ENCODE measurements around the gene ACO2. TPM values are rescaled to one million over a fixed set of nuclear protein-coding genes. Genes with fewer than 3 reads are reported as not detected.

ACO2 gene
- total RNA-seq, 1 experiment from 2014 or later: 66.6 TPM

DNA sequence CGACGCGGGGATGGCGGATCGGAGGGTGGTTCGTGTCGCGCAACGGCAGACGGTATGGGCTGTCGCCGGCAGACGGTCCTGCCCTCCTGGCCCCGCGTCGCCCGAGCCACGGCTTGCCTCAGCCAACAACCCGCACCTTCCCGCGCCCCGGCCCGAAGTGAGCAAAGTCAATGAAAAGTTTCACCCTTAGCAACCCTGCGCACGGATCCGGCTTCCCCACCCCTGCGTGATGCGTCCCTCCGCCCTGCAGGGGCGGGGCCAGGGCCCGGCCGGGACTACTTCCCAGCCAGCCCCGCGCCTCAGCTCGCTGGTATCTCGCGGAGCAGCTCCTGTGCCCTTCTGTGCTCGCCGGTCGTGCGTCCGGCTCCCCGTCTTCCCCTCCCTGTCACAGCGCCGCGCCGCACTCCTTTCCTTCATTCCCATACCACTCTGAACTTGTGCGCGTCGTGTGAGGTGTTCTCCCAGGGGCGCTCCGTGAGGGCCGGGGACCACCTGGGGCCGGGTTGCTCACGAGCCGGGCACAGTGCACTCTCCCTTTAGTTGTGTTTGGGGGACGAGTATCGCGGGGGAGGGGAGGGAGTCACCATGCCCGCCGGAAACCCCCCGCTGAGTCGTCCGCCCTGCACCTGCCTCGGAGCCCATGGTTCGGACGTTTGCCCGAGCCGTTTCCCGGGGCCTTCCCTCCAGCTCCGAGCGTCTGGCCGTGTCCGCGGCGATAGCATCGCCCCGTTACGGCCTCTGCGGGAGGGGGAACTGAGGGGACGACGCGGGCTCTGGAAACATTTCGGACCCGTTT is 22.1 kb upstream of the ACO2 start, which contains the start of gene TOB2:
Gene TOB2 (minus strand): TSS at position 163 of the 796 bp plus-strand sequence. CDS start 9,456 bp downstream, outside the sequence.
- no peaks in the 10 kb centered on the region for H3K9me3 Mint-ChIP-seq
- H3K27me3 ChIP-seq (ENCODE audit: insufficient read depth, low read length): no peaks in the 10 kb centered on the region
- WGBS (ENCODE audit: extremely low coverage, insufficient read length, low lambda C conversion rate): no CpG with 5 or more reads among the region's 85 CpGs
- peak within 1 kb of the TSS; percentile 62 for H2BK120ac ChIP-seq (ENCODE audit: low read depth, low read length, poor library complexity, severe bottlenecking)
- H3T11ph ChIP-seq (ENCODE audit: low read length): no peak within 1 kb of the TSS
- no peaks in the 10 kb centered on the region for H4K20me1 ChIP-seq (ENCODE audit: control insufficient read depth, insufficient read depth, insufficient read length)
- H4K8ac ChIP-seq (replicated peaks; ENCODE audit: insufficient read length, low read depth, low read length): no peak within 1 kb of the TSS
- peak within 1 kb of the TSS; percentile 33 for H3K27ac ChIP-seq (ENCODE audit: insufficient read length, low read depth, low read length)
- no peak within 1 kb of the TSS for H2AFZ ChIP-seq (ENCODE audit: low read length)
- H3K4ac ChIP-seq (ENCODE audit: low read depth, low read length): peak within 1 kb of the TSS; percentile 24; the same call in 1 of the 2 replicates
- peaks cover 4% of the 10 kb centered on the region for H3K79me1 ChIP-seq (ENCODE audit: insufficient read depth, low read depth, low read length, poor library complexity, severe bottlenecking)
- H3K36me3 Mint-ChIP-seq (ENCODE audit: insufficient read depth in 1 of 3, low read depth in 3 of 3): peaks cover 17 to 39% (median 39%) of the 10 kb centered on the region in 3 experiments
- no peak within 1 kb of the TSS for H3K56ac ChIP-seq (ENCODE audit: insufficient read length, low read depth, low read length)
- TF ChIP-seq, protein P1, sequence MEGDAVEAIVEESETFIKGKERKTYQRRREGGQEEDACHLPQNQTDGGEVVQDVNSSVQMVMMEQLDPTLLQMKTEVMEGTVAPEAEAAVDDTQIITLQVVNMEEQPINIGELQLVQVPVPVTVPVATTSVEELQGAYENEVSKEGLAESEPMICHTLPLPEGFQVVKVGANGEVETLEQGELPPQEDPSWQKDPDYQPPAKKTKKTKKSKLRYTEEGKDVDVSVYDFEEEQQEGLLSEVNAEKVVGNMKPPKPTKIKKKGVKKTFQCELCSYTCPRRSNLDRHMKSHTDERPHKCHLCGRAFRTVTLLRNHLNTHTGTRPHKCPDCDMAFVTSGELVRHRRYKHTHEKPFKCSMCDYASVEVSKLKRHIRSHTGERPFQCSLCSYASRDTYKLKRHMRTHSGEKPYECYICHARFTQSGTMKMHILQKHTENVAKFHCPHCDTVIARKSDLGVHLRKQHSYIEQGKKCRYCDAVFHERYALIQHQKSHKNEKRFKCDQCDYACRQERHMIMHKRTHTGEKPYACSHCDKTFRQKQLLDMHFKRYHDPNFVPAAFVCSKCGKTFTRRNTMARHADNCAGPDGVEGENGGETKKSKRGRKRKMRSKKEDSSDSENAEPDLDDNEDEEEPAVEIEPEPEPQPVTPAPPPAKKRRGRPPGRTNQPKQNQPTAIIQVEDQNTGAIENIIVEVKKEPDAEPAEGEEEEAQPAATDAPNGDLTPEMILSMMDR (conservative IDR thresholded peaks at IDR 0.05): no peak
- H3K4me2 ChIP-seq (ENCODE audit: insufficient read depth, insufficient read length, low read length): peak within 1 kb of the TSS; percentile 82
- H4K91ac ChIP-seq (ENCODE audit: insufficient read length, low read depth, low read length): no peak within 1 kb of the TSS
- H3K9me3 ChIP-seq (ENCODE audit: control insufficient read depth, low read depth, low read length): no peaks in the 10 kb centered on the region
- peaks cover 2% of the 10 kb centered on the region; the same call in 1 of the 2 replicates for H3K27me3 Mint-ChIP-seq (ENCODE audit: low read depth)
- no peak within 1 kb of the TSS for H3K23ac ChIP-seq (ENCODE audit: insufficient read length, low read depth, low read length)
- H3K9ac ChIP-seq (ENCODE audit: extremely low read depth, insufficient read length, low read length): peak within 1 kb of the TSS; percentile 68
- no peak within 1 kb of the TSS for H2BK15ac ChIP-seq (ENCODE audit: low read depth, low read length)
- H2BK20ac ChIP-seq (ENCODE audit: low read depth, low read length, poor library complexity, severe bottlenecking): no peak within 1 kb of the TSS
- no peak within 1 kb of the TSS for H2BK12ac ChIP-seq (ENCODE audit: insufficient read length, low read depth, low read length)
- H3K4me1 ChIP-seq (ENCODE audit: insufficient read depth, low read length): no peaks in the 10 kb centered on the region; the same call in 1 of the 2 replicates
- H2BK5ac ChIP-seq (ENCODE audit: insufficient read length, low read length): peak within 1 kb of the TSS; percentile 23
- peak; percentile 96 for DNase-seq
- peaks cover 23% of the 10 kb centered on the region for H3K23me2 ChIP-seq (ENCODE audit: insufficient read length, low read depth, low read length, poor library complexity, severe bottlenecking)
- peak within 1 kb of the TSS; percentile 96 for H3K4me3 Mint-ChIP-seq
- H3K14ac ChIP-seq (ENCODE audit: insufficient read depth, low read length): peak within 1 kb of the TSS; percentile 85
- peak within 1 kb of the TSS; percentile 99 to 100 (median 100) for H3K27ac Mint-ChIP-seq
- H3K18ac ChIP-seq (ENCODE audit: insufficient read length, low read depth, low read length): peak within 1 kb of the TSS; percentile 80
- peaks cover 24% of the 10 kb centered on the region; the same call in 1 of the 2 replicates for H3K79me2 ChIP-seq (ENCODE audit: insufficient read depth, low read length)
- peaks cover 14 to 25% of the 10 kb centered on the region in 2 experiments for H3K4me1 Mint-ChIP-seq
- no peak within 1 kb of the TSS for H2AK5ac ChIP-seq (ENCODE audit: insufficient read length, low read length)
- H4K5ac ChIP-seq (ENCODE audit: insufficient read length, low read depth, low read length): no peak within 1 kb of the TSS

Measured in H9 (cell line).